Hematopoietic multipotent progenitor cell treated with erythropoietin and hydrocortisone succinate and interleukin-3 and kit ligand, for 8 days (in vitro differentiated cells): ENCODE data around the gene ATP9B.

Experiments
- DNase-seq: peaks from one replicate; pipeline ENCODE4 v3.0.0-alpha.2; 2015

The ATP9B gene, protein sequence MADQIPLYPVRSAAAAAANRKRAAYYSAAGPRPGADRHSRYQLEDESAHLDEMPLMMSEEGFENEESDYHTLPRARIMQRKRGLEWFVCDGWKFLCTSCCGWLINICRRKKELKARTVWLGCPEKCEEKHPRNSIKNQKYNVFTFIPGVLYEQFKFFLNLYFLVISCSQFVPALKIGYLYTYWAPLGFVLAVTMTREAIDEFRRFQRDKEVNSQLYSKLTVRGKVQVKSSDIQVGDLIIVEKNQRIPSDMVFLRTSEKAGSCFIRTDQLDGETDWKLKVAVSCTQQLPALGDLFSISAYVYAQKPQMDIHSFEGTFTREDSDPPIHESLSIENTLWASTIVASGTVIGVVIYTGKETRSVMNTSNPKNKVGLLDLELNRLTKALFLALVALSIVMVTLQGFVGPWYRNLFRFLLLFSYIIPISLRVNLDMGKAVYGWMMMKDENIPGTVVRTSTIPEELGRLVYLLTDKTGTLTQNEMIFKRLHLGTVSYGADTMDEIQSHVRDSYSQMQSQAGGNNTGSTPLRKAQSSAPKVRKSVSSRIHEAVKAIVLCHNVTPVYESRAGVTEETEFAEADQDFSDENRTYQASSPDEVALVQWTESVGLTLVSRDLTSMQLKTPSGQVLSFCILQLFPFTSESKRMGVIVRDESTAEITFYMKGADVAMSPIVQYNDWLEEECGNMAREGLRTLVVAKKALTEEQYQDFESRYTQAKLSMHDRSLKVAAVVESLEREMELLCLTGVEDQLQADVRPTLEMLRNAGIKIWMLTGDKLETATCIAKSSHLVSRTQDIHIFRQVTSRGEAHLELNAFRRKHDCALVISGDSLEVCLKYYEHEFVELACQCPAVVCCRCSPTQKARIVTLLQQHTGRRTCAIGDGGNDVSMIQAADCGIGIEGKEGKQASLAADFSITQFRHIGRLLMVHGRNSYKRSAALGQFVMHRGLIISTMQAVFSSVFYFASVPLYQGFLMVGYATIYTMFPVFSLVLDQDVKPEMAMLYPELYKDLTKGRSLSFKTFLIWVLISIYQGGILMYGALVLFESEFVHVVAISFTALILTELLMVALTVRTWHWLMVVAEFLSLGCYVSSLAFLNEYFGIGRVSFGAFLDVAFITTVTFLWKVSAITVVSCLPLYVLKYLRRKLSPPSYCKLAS

DNA sequence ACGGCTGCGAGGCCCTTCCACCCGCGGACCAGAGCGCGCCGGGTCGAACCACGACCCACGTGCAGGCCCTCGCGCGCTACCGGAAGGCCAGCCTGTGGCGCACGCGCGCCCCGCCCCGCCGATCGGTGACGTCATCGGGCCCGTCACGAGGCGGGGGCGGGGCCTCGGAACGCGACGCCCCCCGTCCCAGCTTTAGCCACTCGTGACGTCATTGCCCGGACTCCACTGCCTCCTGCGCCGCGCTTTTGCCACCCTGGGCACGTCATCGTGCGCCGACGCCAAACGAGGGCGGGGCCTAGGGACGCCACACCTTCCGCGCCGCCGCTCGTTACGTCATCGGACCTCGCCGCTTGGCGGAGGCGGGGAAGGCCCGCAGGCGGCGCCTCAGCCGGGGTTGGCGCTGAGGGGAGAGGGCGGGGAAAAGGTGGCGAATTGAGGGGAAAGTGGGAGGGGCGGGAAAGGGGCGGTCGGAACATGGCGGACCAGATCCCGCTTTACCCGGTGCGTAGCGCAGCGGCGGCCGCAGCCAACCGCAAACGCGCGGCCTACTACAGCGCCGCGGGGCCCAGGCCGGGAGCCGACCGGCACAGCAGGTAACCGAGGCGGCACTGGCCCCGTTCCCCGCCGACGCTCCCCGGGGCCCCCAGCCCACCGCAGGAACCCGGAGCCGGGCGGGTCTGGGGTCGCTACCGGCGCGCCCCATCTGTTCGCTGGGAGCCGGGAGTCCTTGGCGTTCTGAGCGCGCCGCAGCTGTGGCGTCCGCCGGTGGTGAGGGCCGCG, at the start of gene ATP9B:
ATP9B (plus strand) TSS at position 458 of the 780 bp plus-strand sequence; CDS start at position 475, 17 bp downstream.
- peak; percentile 96 for DNase-seq

DNA sequence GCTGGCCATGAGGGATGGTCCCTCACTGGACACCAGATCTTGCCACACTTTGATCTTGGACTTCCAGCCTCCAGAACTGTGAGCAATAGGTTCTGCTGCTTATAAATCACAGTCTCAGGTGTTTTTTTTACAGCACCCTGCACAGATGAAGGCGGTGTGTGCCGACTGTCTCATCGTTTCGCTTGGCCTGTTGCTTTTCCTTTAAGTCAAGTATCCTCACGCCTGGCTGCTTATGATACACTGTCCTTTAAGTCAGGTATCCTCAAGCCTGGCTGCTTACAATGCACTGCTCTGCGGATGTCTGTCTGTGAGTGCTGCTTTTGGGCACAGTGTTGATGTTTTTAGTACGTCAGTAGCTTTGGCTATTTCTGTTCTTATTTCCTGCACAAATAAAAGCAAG, 49.3 kb upstream of the ATP9B start:
- DNase-seq: no peak

DNA sequence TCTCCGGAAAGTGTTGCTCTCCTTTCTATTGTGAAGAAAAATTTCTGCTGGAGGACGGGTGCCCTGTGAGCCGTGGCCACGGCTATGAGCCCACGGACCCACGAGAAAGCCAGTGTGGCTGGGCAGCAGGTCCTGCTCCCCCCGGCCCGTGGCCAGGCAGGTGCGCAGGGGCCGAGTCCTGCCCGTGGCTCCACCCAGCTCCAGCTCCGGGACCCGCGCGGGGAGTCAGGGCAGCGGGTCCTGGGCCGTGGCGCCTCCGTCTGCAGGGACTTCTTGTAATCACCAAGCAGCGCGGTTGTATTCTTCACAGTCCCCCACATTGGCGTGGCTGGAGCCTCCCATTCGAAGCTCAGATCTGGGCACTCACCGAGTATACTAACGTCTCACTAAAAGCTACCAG, 46.6 kb upstream of the ATP9B start:
- no peak for DNase-seq

DNA sequence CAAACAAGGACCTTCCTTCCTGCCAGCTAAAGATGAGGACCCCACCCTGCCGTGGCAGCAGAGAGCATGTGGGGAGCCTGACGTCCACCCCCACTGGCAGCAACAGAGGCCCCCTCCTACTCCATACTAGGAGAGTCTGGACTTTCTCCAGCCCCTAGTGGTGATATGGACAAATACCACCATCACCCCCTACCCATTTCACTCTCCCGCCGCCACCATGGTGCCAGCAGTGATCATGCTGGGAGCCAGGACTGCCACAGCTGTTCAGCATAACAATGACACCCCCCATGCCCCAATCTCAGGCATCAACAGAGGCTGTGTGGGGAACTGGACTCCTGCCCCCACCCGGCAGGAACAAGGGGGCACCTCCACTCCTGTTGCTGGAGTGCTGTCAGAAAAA, 42.7 kb upstream of the ATP9B start:
- no peak for DNase-seq

DNA sequence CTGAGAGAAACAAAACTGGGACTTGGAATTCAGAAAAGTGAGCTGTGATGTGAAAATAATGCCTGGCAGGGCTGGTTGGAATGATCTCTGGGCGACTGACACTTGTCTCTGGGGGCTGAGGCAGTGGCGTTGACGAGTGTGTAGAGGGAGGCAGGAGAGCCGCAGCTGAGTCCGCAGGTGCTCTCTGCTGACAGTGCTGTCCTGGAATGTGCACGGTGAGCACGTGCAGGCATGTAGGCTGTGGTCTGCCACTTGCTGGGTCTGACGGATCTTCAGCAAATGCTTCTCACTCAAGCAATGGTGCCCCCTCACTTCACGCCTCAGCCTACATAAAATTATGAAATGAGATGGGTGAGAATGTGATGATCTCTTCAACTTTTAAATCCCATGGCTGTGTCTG, 38.5 kb upstream of the ATP9B start:
- no peak for DNase-seq

DNA sequence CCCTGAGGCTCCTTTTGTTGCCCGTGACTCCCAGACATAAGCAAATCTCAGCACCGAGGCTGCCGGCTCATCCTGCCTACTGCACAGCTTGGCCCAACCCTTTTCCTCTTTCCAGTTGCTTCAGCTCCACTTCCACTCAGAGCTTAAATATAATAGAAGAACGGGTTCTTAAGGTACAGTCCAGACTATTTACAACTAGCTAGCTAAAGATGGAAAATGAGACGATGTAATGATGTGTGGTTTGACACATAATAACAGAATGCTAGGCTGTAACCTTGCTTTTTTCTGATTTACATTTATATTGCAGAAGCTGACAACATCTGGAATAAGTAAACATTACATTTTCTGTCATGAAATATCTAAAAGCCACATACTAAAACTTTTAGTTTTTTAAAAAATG, 26.9 kb upstream of the ATP9B start:
- no peak for DNase-seq

DNA sequence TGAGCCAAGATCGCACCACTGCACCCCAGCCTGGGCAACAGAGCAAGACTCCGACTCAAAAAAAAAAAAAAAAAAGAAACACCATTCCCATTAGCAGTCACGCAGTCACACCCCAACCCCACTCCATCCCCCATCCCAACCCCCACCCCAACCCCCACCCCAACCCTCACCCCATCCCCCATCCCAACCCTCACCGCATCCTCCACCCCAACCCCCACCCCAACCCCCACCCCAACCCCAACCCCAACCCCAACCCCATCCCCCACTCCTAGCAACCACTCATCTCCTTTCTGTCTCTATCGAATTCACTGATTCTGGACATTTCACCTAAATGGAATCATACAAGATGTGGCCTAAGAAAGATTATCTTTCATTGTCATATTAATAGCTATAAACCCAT, 25.9 kb upstream of the ATP9B start:
- no peak for DNase-seq

DNA sequence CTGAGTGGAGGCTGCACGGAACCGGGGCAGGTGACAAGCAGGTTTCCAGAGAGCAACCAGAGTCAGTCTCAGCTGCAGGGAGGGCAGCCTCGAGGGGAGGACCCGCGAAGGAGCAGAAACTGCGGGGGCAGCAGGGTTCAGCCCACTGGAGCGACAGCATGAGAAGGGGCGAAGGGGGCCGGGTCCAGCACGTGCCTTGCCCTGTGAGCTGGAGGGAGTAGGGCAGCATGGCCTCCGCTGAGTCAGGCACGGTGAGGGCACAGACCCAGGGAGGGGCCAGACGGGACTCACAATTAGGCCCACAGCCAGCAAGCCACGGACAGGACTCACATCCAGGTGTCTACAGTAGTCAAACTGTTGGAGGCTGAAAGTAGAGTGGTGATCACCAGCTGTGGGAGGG, 22.7 kb upstream of the ATP9B start:
- DNase-seq: no peak

DNA sequence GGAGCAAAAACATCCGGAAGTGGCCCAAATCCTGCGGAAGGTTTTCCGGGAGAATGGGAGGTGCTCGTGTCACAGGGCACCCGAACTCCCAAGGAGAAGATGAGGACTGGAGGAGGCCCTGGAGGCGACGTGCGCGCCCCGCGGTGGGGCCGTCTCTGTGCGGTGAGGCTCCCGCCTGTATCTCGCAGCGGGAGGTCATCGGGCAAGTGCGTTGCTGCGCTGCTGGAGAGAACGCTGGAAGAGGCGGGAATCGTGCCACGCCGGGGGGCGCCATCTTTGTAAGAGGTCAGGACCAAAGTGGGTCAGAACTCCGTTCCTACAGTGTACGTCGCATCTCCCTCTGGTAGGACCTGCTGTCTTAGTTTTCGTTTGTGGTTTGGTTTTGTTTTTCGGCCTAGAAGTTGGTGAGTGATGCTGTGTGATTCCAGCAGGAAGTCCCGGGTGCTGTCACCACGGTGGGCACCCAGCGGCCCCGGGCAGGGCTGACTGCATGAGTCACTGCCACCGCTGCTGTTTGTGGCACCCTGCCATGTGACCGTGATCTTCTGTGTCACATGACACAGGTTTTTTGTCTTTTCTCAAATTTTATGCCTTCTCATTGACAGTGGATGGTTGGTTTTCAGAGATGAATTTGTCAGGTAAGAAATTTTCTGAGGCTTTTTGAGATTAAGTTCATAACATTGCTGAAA, 21.5 kb upstream of the ATP9B start:
- no peak for DNase-seq

DNA sequence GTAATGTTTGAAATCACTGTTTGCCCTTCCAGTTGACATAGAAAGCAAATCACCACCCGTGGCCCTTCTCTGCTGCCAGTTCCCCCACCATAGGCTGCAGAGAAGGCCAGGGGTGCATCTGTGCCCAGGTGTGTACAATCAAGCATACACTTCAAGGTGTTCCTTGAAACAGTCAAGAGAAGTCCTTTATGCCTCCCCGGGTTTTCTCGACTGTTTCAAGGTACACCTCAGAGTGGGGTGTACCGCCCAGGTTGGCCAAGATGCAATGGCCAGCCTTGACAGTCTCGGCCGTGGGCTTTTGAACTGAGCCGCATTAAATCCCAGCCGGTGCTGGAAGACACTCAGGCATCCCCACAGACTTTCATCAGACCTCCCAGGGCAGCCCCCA, 21.0 kb upstream of the ATP9B start:
- DNase-seq: no peak

DNA sequence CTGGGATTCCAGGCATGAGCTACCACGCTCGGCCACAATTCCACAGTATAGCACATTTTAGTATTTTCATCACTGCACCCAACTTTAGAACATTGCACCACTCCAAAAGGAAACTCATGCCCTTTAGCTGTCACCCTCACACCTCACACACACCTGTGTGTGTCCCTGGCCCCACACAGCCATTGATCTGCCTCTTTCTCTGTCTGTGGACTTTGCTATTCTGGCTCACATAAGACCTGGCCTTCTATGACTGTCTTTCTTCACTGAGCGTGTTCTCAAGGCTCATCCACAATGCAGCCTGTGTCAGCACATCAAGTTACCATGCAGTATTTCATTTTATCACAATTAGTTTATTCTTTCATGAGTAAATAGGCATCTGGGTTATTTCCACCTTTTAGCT, 19.7 kb upstream of the ATP9B start:
- DNase-seq: no peak

DNA sequence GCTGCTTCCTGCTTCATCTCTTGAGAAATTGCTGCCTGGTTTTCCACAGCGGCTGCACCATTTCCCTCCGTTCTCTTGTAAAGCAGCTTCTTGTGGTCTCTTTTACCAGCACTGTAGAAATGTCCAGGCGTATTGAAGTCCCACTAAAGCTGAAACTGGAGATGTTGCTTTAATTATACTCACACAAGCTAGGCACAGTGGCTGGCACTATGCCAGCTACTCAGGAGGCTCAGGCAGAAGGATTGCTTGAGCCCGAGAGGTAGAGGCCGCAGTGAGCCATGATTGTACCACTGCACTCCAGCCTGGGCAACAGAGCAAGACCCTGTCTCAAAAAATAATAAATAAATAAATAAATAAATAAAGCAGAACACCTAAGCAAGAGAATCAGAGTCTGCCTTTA, 19.2 kb upstream of the ATP9B start:
- DNase-seq: no peak

DNA sequence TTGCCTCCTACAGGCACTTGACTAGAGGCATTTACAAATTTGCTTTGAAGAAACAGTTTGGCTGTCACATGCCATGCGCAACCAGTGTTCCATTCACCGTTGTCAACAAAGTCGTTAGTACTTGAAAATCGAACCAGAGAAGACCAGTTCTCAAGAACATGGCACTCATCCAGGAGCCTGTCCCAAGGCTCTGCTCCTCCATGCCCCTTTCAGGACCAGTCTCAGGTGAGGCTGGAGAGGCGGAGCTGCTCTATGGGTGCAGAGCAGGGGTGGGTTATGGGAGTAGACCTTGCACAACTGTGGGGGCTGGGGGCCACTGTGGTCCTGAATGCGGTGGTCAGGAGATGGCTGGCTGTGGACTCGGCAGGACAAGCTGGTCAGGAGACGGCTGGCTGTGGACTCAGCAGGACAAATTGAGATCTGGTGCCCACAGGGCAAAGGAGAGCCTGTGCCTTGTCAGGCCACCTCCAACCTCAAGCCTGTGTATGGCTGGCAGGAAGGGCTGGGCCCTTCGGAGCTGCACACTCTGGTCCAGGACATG, 12.3 kb upstream of the ATP9B start:
- DNase-seq: no peak

DNA sequence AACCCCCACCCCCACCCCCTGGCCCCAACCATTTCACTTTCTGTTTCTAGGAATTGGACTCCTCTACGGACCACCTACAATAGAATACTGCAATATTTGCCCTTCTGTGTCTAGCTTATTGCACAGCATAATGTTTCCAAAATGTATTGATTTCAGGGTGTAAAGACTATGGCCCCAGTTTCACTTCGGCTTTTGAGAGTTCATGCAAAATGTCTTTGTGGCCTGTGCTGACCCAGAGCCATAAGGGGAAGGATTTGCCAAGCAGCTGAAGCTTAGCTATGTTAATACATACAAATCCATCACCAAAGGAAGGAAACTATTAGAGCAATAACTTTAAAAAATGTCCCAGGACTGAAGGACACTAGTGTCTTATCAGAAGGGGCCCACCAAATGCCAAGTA, 11.2 kb upstream of the ATP9B start:
- DNase-seq: no peak

DNA sequence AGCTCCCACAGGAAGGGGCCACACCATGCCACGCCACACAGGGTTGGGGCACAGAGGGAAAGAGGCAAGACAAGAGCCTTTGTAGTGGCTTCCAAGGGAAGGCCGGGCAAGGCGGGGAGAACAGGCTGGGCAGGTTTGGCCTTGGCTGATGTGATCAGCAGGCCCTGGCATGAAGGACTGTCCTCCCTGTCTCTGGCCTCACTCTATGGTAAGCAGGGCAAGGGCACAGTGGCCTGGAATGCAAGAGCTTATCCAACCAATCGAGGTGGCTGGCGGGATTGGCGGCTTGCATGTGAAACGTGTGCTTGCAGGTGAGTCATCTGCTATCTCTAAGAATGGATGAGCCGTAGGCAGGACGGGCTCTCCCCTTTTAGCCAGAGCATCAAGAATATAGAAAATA, 6.4 kb upstream of the ATP9B start:
- no peak for DNase-seq

DNA sequence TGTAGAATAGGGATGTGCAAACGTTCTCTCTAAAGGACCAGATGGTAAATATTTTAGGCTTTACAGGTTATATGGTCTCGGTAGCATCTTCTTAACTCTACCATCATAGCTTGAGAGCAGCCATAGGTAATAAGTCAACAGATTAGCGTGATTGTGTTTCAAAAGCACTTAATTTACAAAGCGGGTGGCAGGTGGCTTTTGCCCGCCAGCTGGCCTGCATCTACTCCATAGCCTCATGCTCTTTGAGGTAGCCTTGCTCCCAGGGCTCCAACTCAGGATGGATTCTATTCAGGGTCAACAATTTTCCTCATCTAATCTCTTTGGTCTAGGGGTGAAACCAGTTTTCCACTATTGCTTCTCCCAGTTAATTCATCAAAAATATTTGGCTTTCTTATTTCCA, 5.0 kb upstream of the ATP9B start:
- DNase-seq: no peak

DNA sequence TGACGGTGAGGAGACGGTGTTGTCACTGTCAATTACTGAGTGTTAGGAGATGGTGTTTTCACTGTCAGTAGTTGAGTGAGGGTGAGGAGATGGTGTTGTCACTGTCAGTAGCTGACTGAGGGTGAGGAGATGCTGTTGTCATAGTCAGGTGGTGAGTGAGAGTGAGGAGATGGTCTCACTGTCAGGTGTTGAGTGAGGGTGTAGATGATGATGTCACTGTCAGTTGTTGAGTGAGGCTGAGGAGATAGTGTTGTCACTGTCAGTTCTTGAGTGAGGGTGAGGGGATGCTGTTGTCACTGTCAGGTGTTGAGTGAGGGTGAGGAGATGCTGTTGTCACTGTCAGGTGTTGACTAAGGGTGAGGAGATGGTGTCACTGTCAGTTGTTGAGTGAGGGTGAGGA, 3.4 kb upstream of the ATP9B start:
- DNase-seq: no peak

DNA sequence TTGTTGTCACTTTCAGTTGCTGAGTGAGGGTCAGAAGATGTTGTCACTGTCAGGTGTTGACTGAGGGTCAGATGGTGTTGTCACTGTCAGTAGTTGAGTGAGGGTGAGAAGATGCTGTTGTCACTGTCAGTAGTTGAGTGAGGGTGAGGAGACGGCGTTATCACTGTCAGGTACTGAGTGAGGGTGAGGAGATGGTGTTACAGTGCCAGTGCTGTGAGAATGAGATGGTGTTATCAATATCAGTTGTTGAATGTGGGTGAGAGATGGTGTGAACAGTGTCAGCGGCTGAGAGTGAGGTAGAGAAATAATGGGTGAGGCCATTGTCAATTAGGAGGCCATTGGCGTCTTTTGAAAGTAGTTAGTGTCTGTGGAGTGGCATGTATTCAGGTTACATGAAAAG, 1.6 kb upstream of the ATP9B start:
- no peak for DNase-seq

DNA sequence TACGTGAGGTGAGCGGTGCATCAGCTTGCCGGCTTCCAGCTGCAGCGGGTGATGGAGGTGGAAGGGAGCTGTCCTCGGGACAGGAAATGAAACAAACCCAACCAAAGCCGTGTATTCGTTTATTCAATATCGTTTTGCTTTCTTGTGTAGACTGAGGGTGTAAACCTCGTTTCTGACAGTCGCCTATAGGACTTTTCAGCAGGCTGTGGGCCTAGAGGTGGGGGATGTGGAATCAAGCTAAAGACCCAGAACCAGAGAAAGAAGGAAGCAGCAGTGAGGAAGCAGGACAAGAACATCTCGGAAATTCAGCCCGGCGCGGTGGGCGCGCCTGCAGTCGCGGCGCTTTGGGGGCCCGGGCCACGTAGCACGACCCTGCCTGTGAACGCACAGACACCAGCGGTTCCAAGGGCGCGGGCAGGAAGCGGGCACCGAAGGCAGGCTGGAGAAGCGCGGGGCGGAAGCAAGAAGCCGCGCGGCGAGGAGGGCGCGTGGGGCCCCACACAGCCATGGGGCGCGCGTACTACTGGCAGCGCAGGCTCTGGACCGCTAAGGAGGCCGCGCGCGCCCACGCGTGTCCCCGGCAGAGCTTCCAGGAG, 755 bp upstream of the ATP9B start:
- peak; percentile 35 for DNase-seq

DNA sequence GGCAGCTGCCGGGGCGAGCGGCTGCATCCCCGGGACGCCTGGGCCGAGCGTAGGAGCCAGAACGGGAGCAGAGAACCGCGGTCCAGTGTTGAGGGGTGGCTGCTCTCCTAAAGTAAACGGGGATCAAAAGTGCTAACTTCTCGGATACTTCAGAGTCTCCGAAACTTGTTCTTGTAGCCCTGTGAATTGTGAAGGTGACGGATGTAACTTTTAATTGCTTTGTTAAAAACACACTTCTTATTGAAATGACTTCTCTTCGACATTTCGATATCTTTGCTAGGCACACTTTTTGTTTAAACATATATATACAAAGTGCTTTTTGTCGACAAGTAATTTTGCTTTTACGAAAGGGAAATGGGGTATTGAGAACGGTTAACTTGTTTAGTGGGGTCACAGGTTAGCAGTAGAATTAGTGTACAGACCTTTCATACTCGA, 540 bp downstream of the ATP9B start:
- peak; percentile 39 for DNase-seq

DNA sequence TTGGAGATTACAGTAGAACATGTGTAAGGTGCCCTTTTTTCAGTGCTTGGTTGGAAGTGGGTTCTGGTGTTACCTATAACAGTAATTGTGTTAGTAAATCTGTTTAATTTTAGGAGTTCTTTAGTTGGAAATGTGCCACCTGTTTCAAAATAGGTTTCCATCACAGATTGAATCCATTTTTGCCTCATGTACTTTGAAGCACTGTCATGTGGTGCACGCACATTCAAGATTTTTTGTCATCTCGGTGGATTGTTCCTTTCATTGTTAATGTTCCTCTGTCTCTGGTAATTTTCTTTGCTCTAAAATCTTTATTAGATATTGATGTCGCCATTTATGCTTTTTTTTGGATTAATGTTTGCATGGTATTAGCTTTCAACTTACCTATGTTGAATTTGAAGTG, 1.3 kb downstream of the ATP9B start:
- peak; percentile 17 for DNase-seq
